NB4 (cell line): ENCODE data around the gene RSPRY1.

Experiments used
- CTCF ChIP-seq: IDR thresholded peaks from one replicate; pipeline ENCODE4 v1.5.1; 2012; ENCODE audit warnings: low read depth, low read length
- POLR2A ChIP-seq: IDR thresholded peaks from 2 replicates; pipeline ENCODE4 v1.6.1; 2011; ENCODE audit warnings: mild to moderate bottlenecking; ENCODE audit not compliant: insufficient read length; ENCODE audit errors: extremely low read depth

GRCh38 chr16:57282510-57283213, 96.5 kb downstream of the RSPRY1 start:
- no peak for TF ChIP-seq POLR2A
- TF ChIP-seq CTCF, result no peak
